Osteoblast (primary cell): Measurements from ENCODE around the gene KLHL29. TPM values are rescaled to one million over a fixed set of nuclear protein-coding genes. Genes with fewer than 3 reads are reported as not detected.

Experiments
- DNase-seq: peaks from one replicate; pipeline ENCODE4 v3.0.0; 2011; ENCODE audit warnings: low spot score, mixed read lengths; ENCODE audit not compliant: insufficient read length; ENCODE audit errors: missing footprints
- H2AFZ ChIP-seq: 2 replicates; pipeline ENCODE4 v1.6.0; 2011; ENCODE audit warnings: mild to moderate bottlenecking, low read length
- H3K27ac ChIP-seq: 2 replicates; pipeline ENCODE4 v1.5.1; 2011; ENCODE audit warnings: mild to moderate bottlenecking, low read depth, low read length, moderate library complexity
- H3K27me3 ChIP-seq: 2 replicates; pipeline ENCODE4 v1.6.0; 2012; ENCODE audit warnings: mild to moderate bottlenecking, control low read depth, inconsistent platforms, low read length, moderate library complexity; ENCODE audit not compliant: insufficient read depth
- H3K36me3 ChIP-seq: 2 replicates; pipeline ENCODE4 v1.5.1; 2011; ENCODE audit warnings: mild to moderate bottlenecking, low read length, control low read depth, moderate library complexity; ENCODE audit not compliant: insufficient read depth
- H3K4me1 ChIP-seq: 2 replicates; pipeline ENCODE4 v1.5.1; 2011; ENCODE audit warnings: mild to moderate bottlenecking, low read length, control low read depth, moderate library complexity; ENCODE audit not compliant: insufficient read depth
- H3K4me2 ChIP-seq: 2 replicates; pipeline ENCODE4 v1.6.0; 2011; ENCODE audit warnings: mild to moderate bottlenecking, low read length; ENCODE audit not compliant: insufficient read depth
- H3K4me3 ChIP-seq: fragments of 200-600 bp; sonication (generic); 3 replicates; pipeline ENCODE4 v1.5.1; 2012; ENCODE audit warnings: mild to moderate bottlenecking, low read length, inconsistent platforms; ENCODE audit not compliant: insufficient read depth
- H3K79me2 ChIP-seq: 2 replicates; pipeline ENCODE4 v1.6.0; 2012; ENCODE audit warnings: mild to moderate bottlenecking, low read length, control low read depth, inconsistent platforms; ENCODE audit not compliant: insufficient read depth
- H3K9me3 ChIP-seq: 2 replicates; pipeline ENCODE4 v1.5.1; 2011; ENCODE audit warnings: low read depth, low read length, control low read depth
- H4K20me1 ChIP-seq: 2 replicates; pipeline ENCODE4 v1.6.0; 2012; ENCODE audit warnings: mild to moderate bottlenecking, low read length, control low read depth; ENCODE audit not compliant: insufficient read depth
- CTCF ChIP-seq: IDR thresholded peaks from 2 replicates; pipeline ENCODE4 v1.5.1; 2011; ENCODE audit warnings: mild to moderate bottlenecking, low read depth, low read length, moderate library complexity; ENCODE audit errors: extremely low read depth
- total RNA-seq: library from RNA; depleted of rRNA; stranded (reverse); fragments of >200 nt; gene quantifications from 2 replicates; pipeline ENCODE4 v1.2.3, GENCODE V29; 2012

KLHL29 gene
- total RNA-seq, 1 donor: 3.3 TPM

GRCh38 chr2:23516520-23517256 lies 131.7 kb downstream of the KLHL29 start:
- no peaks in the 10 kb centered on the region for H3K79me2 ChIP-seq
- H3K4me2 ChIP-seq: no peak overlapping the region
- no peak overlapping the region for H3K27ac ChIP-seq
- peak; percentile 18 for DNase-seq
- H2AFZ ChIP-seq: no peak overlapping the region
- H3K27me3 ChIP-seq: peaks cover 5% of the 10 kb centered on the region
- no peak for TF ChIP-seq CTCF
- H3K4me3 ChIP-seq: no peak overlapping the region
- peaks cover 2% of the 10 kb centered on the region for H4K20me1 ChIP-seq
- no peaks in the 10 kb centered on the region for H3K36me3 ChIP-seq
- H3K4me1 ChIP-seq: no peaks in the 10 kb centered on the region
- no peaks in the 10 kb centered on the region for H3K9me3 ChIP-seq

- Histone ChIP-seq H3K79me2 (no peaks in the 10 kb centered on the region), H3K4me3 (no peak overlapping the region), H4K20me1 (no peaks in the 10 kb centered on the region), H3K9me3 (no peaks in the 10 kb centered on the region), H3K36me3 (no peaks in the 10 kb centered on the region), H3K27me3 (peaks cover 5% of the 10 kb centered on the region), H3K4me1 (peaks cover under 1% of the 10 kb centered on the region), H3K4me2 (no peak overlapping the region), H3K27ac (no peak overlapping the region), H2AFZ (no peak overlapping the region)
- no peak for TF ChIP-seq CTCF
- DNase-seq: no peak
Observed at GRCh38 chr2:23518481-23519333, 133.7 kb downstream of the KLHL29 start.

GRCh38 chr2:23519334-23519651 lies 134.3 kb downstream of the KLHL29 start:
- no peak for DNase-seq
- TF ChIP-seq CTCF: no peak
- Histone ChIP-seq H3K4me2 (no peak overlapping the region), H3K79me2 (no peaks in the 10 kb centered on the region), H3K9me3 (no peaks in the 10 kb centered on the region), H2AFZ (no peak overlapping the region), H3K4me1 (peaks cover 6% of the 10 kb centered on the region), H3K27ac (no peak overlapping the region), H4K20me1 (no peaks in the 10 kb centered on the region), H3K27me3 (peaks cover 5% of the 10 kb centered on the region), H3K4me3 (no peak overlapping the region), H3K36me3 (no peaks in the 10 kb centered on the region)

- H2AFZ ChIP-seq: no peak overlapping the region
- H3K4me1 ChIP-seq: peaks cover 14% of the 10 kb centered on the region
- peaks cover under 1% of the 10 kb centered on the region for H3K27me3 ChIP-seq
- H3K27ac ChIP-seq: no peak overlapping the region
- DNase-seq: no peak
- no peak overlapping the region for H3K4me3 ChIP-seq
- no peaks in the 10 kb centered on the region for H3K9me3 ChIP-seq
- no peaks in the 10 kb centered on the region for H3K36me3 ChIP-seq
- no peak for TF ChIP-seq CTCF
- no peaks in the 10 kb centered on the region for H4K20me1 ChIP-seq
- no peaks in the 10 kb centered on the region for H3K79me2 ChIP-seq
- H3K4me2 ChIP-seq: no peak overlapping the region
Observed at GRCh38 chr2:23520256-23520655, 135.3 kb downstream of the KLHL29 start.
